ENCODE data around the gene FGD2. TPM values are rescaled to one million over a fixed set of nuclear protein-coding genes. Genes with fewer than 3 reads are reported as not detected.

The FGD2 gene
- total and polyA plus RNA-seq, 2 of the 8 experiments (the other 6 are each of a cell fraction or from before 2014, with no cell fraction given): 0.12 to 0.32 TPM

DNA sequence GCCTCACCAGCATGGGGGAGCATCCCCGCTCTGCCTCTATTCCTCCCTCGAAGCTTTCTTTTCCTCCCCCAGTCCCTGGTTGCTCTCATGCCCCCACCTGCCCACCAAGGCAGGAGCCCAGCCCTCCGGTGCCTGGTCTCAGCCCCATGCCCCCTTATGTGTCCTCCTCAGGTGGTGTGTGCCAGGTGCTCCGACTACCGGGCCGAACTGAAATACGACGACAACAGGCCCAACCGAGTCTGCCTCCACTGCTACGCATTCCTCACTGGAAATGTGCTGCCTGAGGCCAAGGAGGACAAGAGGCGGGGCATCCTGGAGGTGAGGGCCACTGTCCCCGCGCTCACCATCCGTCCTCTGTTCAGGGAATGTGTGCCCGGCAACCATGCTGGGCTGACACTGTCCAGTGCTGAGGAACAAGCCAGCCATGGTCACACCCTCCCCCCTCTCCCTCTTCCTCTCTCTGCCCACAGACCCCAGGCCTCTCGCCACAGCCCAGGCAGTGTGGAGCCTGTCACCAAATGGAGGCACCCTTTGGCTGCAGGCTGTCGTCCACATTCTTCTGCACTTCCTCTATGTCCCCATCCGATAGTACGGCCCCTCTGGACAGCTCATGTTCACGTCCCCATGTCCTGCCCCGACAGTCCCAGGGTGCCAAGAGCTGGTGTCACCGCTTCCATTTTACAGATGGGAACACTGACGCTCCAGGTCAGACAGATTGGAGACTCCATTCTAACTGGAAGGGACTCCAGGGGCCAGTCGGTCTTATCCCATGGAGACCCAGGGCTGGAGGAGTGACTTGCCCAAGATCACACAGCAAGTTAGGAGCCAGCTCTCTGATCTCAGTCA lies 20.4 kb downstream of the FGD2 start:
- H4K8ac ChIP-seq (ENCODE audit: extremely low read depth, insufficient read depth, low read length): no peak overlapping the region
- no peak overlapping the region for H3K23ac ChIP-seq (ENCODE audit: insufficient read length)
- H4K5ac ChIP-seq (ENCODE audit: insufficient read length, low read depth, low read length): no peak overlapping the region
- no peak overlapping the region for H3K14ac ChIP-seq (ENCODE audit: insufficient read length)
- H3K9me3 ChIP-seq (ENCODE audit: insufficient read depth in 2 of 2, low read depth in 1 of 2, low read length in 1 of 2): peaks cover 0 to 8% of the 10 kb centered on the region in 2 experiments; a peak in 2 of 4 replicates
- H3K79me2 ChIP-seq (ENCODE audit: control insufficient read depth in 1 of 2, insufficient read depth in 2 of 2, low read length in 2 of 2): no peaks in the 10 kb centered on the region
- H3K4ac ChIP-seq (replicated peaks; ENCODE audit: insufficient read length, low read depth, low read length): no peak overlapping the region
- H3K4me3 ChIP-seq (ENCODE audit: extremely low read depth in 1 of 4, insufficient read depth in 2 of 4, low read depth in 3 of 4, low read length in 4 of 4): no peak overlapping the region
- no peak overlapping the region for H3K9ac ChIP-seq (replicated peaks in 1 of 4; ENCODE audit: extremely low read depth in 1 of 4, low read depth in 3 of 4, low read length in 3 of 4)
- H3K4me2 ChIP-seq (ENCODE audit: insufficient read depth in 1 of 2, low read depth in 2 of 2, low read length in 2 of 2): no peak overlapping the region
- H3K23me2 ChIP-seq (ENCODE audit: low read depth, low read length): no peaks in the 10 kb centered on the region
- DNase-seq (ENCODE audit: low read depth in 1 of 2, low spot score in 2 of 2) (no peak), FAIRE-seq (no peak)
- H3K27me3 ChIP-seq (replicated peaks in 1 of 4; ENCODE audit: control insufficient read depth in 3 of 4, extremely low read depth in 1 of 4, insufficient read depth in 3 of 4, low read length in 3 of 4): no peaks in the 10 kb centered on the region
- H2BK15ac ChIP-seq (ENCODE audit: low read length): no peak overlapping the region
- peaks cover 0 to 2% of the 10 kb centered on the region in 2 experiments for H4K20me1 ChIP-seq (replicated peaks in 1 of 2; ENCODE audit: control insufficient read depth in 1 of 2, insufficient read depth in 2 of 2, low read length in 2 of 2)
- H3K56ac ChIP-seq (replicated peaks; ENCODE audit: insufficient read length, low read depth, low read length): no peak overlapping the region
- H3K27ac ChIP-seq (ENCODE audit: low read depth, low read length): no peak overlapping the region
- no peak overlapping the region for H2BK12ac ChIP-seq (ENCODE audit: low read depth, low read length)
- H2BK20ac ChIP-seq (ENCODE audit: low read length): no peak overlapping the region
- H2BK120ac ChIP-seq (replicated peaks; ENCODE audit: low read depth, low read length): no peak overlapping the region
- 0 out of 2 replicates have a peak overlapping the region, but pooled peaks have one; percentile 5 for H2BK5ac ChIP-seq (ENCODE audit: low read depth, low read length)
- WGBS, 2 experiments (ENCODE audit: extremely low coverage in 1 of 2, insufficient coverage in 1 of 2, insufficient read length in 1 of 2, insufficient replicate concordance in 2 of 2, low coverage in 1 of 2, low lambda C conversion rate in 2 of 2, missing lambda C conversion rate in 1 of 2): 91% methylated on average over 23 of the region's 24 CpGs; no CpG with 5 or more reads in 1 of the 2 experiments
- H3K79me1 ChIP-seq (ENCODE audit: low read depth, low read length): no peaks in the 10 kb centered on the region
- no peak overlapping the region for H2AK5ac ChIP-seq (ENCODE audit: low read depth, low read length)
- no peak overlapping the region for H4K91ac ChIP-seq (replicated peaks; ENCODE audit: insufficient read length, low read length)
- no peak overlapping the region for H2AFZ ChIP-seq (ENCODE audit: low read length)
- no peaks in the 10 kb centered on the region for H3K36me3 ChIP-seq (ENCODE audit: control insufficient read depth in 2 of 4, insufficient read depth in 4 of 4, low read length in 3 of 4)
- CTCF ChIA-PET (ENCODE audit: partially characterized antibody): interaction anchor here (0.6 to 28.1 kb wide), 11 partner anchors 6 to 261 kb away, joined by 3 to 866 read pairs (median 4); partner anchors contain the start of genes C6orf89 and PIM1
- H3K18ac ChIP-seq (ENCODE audit: extremely low read depth, low read length): no peak overlapping the region
- H3K4me1 ChIP-seq (replicated peaks in 1 of 4; ENCODE audit: control insufficient read depth in 3 of 4, insufficient read depth in 4 of 4, low read length in 3 of 4): peaks cover 0 to 4% (median 1%) of the 10 kb centered on the region in 4 experiments; a peak in 4 of 7 replicates
- POLR2A ChIA-PET (ENCODE audit: partially characterized antibody): interaction anchor here (0.8 to 1.2 kb wide), 2 partner anchors 143 to 185 kb away, joined by 3 read pairs; no protein-coding TSS in a partner anchor
- TF ChIP-seq RBBP5 (IDR thresholded peaks at IDR 0.05; ENCODE audit: borderline replicate concordance, low read depth, low read length): no peak
- TF ChIP-seq FOSL1 (IDR thresholded peaks at IDR 0.05; ENCODE audit: insufficient read depth, low read depth, low read length): no peak
- TF ChIP-seq, protein P1, sequence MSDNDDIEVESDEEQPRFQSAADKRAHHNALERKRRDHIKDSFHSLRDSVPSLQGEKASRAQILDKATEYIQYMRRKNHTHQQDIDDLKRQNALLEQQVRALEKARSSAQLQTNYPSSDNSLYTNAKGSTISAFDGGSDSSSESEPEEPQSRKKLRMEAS (IDR thresholded peaks at IDR 0.05): no peak
- no peak for TF ChIP-seq KDM5A (IDR thresholded peaks at IDR 0.05; ENCODE audit: low read length)
- no peak for TF ChIP-seq JUND (IDR thresholded peaks at IDR 0.05; ENCODE audit: low read length)
- no peak for TF ChIP-seq KDM4A (IDR thresholded peaks at IDR 0.05; ENCODE audit: low read depth, low read length, severe bottlenecking)
- TF ChIP-seq POLR2AphosphoS5 (IDR thresholded peaks at IDR 0.05; ENCODE audit: low read depth, low read length): no peak
- no peak for TF ChIP-seq PHF8 (conservative IDR thresholded peaks at IDR 0.05; ENCODE audit: low read depth, low read length)
- no peak for TF ChIP-seq EGR1 (IDR thresholded peaks at IDR 0.05; ENCODE audit: borderline replicate concordance, low read depth, low read length)
- no peak for TF ChIP-seq KDM1A (IDR thresholded peaks at IDR 0.05; ENCODE audit: borderline replicate concordance, low read length)
- no peak for TF ChIP-seq YY1 (IDR thresholded peaks at IDR 0.05; ENCODE audit: low read depth, low read length)
- no peak for TF ChIP-seq BACH1 (IDR thresholded peaks at IDR 0.05; ENCODE audit: low read length)

Measured in H1 (cell line).